SK-N-SH (cell line): ENCODE results near the gene QSOX1. TPM values are rescaled to one million over a fixed set of nuclear protein-coding genes. Genes with fewer than 3 reads are reported as not detected.

Experiments used
- CTCF ChIA-PET: fragments of 300-600, 350-600 bp; formaldehyde crosslinking; extraction: SDS; loops from one replicate; lab custom pipeline; 2021; lab: Yijun Ruan, JAX
- POLR2A ChIA-PET: fragments of 350-600 bp; sonication (Branson Sonifier 250); formaldehyde crosslinking; extraction: SDS; loops from one replicate; lab custom pipeline; 2020; ENCODE audit warnings: antibody characterized with exemption, inconsistent platforms; lab: Yijun Ruan, JAX
- DNase-seq: peaks from one replicate; pipeline ENCODE4 v3.0.0; 2012
- H2AFZ ChIP-seq: fragments of 200-600 bp; sonication (generic); 2 replicates; pipeline ENCODE4 v1.8.1; 2016; ENCODE audit warnings: antibody characterized with exemption, mild to moderate bottlenecking, low read depth
- H3F3A ChIP-seq: fragments of 200-600 bp; sonication (generic); replicated peaks from 2 replicates; pipeline ENCODE3; 2016; ENCODE audit warnings: antibody characterized with exemption, mild to moderate bottlenecking; ENCODE audit not compliant: insufficient read depth
- H3K27ac ChIP-seq, 2 experiments: fragments of 200-500 bp in 1 of 2; fragments of 200-600 bp in 1 of 2; sonication (Bioruptor generic) in 1 of 2; sonication (generic), shearing (Covaris generic) in 1 of 2; 2 replicates each; pipeline versions ENCODE4 v1.5.1 to v1.6.1; 2014 to 2016; ENCODE audit warnings: low read depth in 2 of 2, inconsistent platforms in 1 of 2, low read length in 1 of 2, mild to moderate bottlenecking in 1 of 2, mixed read lengths in 1 of 2
- H3K27me3 ChIP-seq: fragments of 200-600 bp; sonication (generic), shearing (Covaris generic); 2 replicates; pipeline ENCODE4 v1.6.1; 2016; ENCODE audit warnings: mixed run types; ENCODE audit not compliant: insufficient read depth
- H3K36me3 ChIP-seq, 2 experiments: fragments of 200-500 bp in 1 of 2; fragments of 200-600 bp in 1 of 2; sonication (Bioruptor generic) in 1 of 2; sonication (generic) in 1 of 2; replicated peaks in 1 of 2; 2 replicates each; pipeline versions ENCODE3 to v1.5.1; 2014 to 2016; ENCODE audit warnings: low read length in 1 of 2, mild to moderate bottlenecking in 1 of 2; ENCODE audit not compliant: insufficient read depth in 2 of 2, control insufficient read depth in 1 of 2
- H3K4me1 ChIP-seq, 2 experiments: fragments of 200-500 bp in 1 of 2; fragments of 200-600 bp in 1 of 2; sonication (Bioruptor generic) in 1 of 2; sonication (generic), shearing (Covaris generic) in 1 of 2; 2 replicates each; pipeline versions ENCODE4 v1.5.1 to v1.6.1; 2014 to 2016; ENCODE audit warnings: low read depth in 1 of 2, low read length in 1 of 2, mixed run types in 1 of 2; ENCODE audit not compliant: insufficient read depth in 2 of 2, control insufficient read depth in 1 of 2
- H3K4me2 ChIP-seq: fragments of 200-600 bp; sonication (generic), shearing (Covaris generic); 2 replicates; pipeline ENCODE4 v1.6.1; 2017; ENCODE audit warnings: mixed run types
- H3K4me3 ChIP-seq, 2 experiments: fragments of 200-500 bp in 1 of 2; fragments of 200-600 bp in 1 of 2; sonication (Bioruptor generic) in 1 of 2; sonication (generic), shearing (Covaris generic) in 1 of 2; 2 replicates each; pipeline versions ENCODE4 v1.5.1 to v1.8.1; 2014 to 2016; ENCODE audit warnings: low read depth in 2 of 2, inconsistent platforms in 1 of 2, low read length in 1 of 2, mild to moderate bottlenecking in 1 of 2, mixed read lengths in 1 of 2, moderate library complexity in 1 of 2
- H3K79me2 ChIP-seq: fragments of 200-600 bp; sonication (generic); 2 replicates; pipeline ENCODE4 v1.8.1; 2017; ENCODE audit warnings: mild to moderate bottlenecking; ENCODE audit not compliant: insufficient read depth
- H3K9ac ChIP-seq: fragments of 200-600 bp; sonication (generic); 2 replicates; pipeline ENCODE4 v1.6.1; 2017; ENCODE audit warnings: mixed run types
- H3K9me2 ChIP-seq: fragments of 200-600 bp; sonication (generic); 2 replicates; pipeline ENCODE4 v1.6.1; 2017; ENCODE audit warnings: mixed run types
- H3K9me3 ChIP-seq: fragments of 200-600 bp; sonication (generic); 2 replicates; pipeline ENCODE4 v1.6.1; 2017; ENCODE audit warnings: mixed run types, mild to moderate bottlenecking, moderate library complexity
- H4K20me1 ChIP-seq: fragments of 200-600 bp; sonication (generic); 2 replicates; pipeline ENCODE4 v1.6.1; 2017; ENCODE audit warnings: mild to moderate bottlenecking, mixed run types; ENCODE audit not compliant: insufficient read depth
- ELF1 ChIP-seq: IDR thresholded peaks from 2 replicates; pipeline ENCODE4 v1.4.0; 2012
- EZH2phosphoT487 ChIP-seq: fragments of 200-600 bp; sonication (generic); IDR thresholded peaks from 2 replicates; pipeline ENCODE4 v1.6.1; 2017; ENCODE audit warnings: low read depth, mixed run types, mild to moderate bottlenecking, antibody characterized with exemption, moderate library complexity, borderline replicate concordance
- FOXJ3 ChIP-seq: sonication (generic); formaldehyde crosslinking; IDR thresholded peaks from 2 replicates; pipeline ENCODE4 v1.5.1; 2020; ENCODE audit warnings: mild to moderate bottlenecking, missing genetic modification reagents
- GABPA ChIP-seq: IDR thresholded peaks from 2 replicates; pipeline ENCODE4 v1.4.0; 2012; ENCODE audit warnings: low read depth, mild to moderate bottlenecking
- JUND ChIP-seq: IDR thresholded peaks from 2 replicates; pipeline ENCODE4 v1.4.0; 2012
- MEF2A ChIP-seq: IDR thresholded peaks from 2 replicates; pipeline ENCODE4 v1.4.0; 2012; ENCODE audit warnings: low read depth, borderline replicate concordance
- MXI1 ChIP-seq: IDR thresholded peaks from 2 replicates; pipeline ENCODE4 v1.6.1; 2012; ENCODE audit warnings: mild to moderate bottlenecking, low read depth, low read length, improper control_type of control experiment
- NRF1 ChIP-seq: IDR thresholded peaks from 2 replicates; pipeline ENCODE4 v1.6.1; 2012; ENCODE audit warnings: low read depth, mild to moderate bottlenecking, low read length
- POLR2AphosphoS5 ChIP-seq: IDR thresholded peaks from 2 replicates; pipeline ENCODE4 v1.6.1; 2012; ENCODE audit warnings: low read depth, low read length
- RAD21 ChIP-seq: IDR thresholded peaks from 2 replicates; pipeline ENCODE4 v1.6.1; 2012; ENCODE audit warnings: mild to moderate bottlenecking, low read length
- RCOR1 ChIP-seq: fragments of 150-350 bp; IDR thresholded peaks from 2 replicates; pipeline ENCODE4 v1.6.1; 2017; ENCODE audit warnings: antibody characterized with exemption, low read length
- RFX5 ChIP-seq: IDR thresholded peaks from 2 replicates; pipeline ENCODE4 v1.6.1; 2012; ENCODE audit warnings: mild to moderate bottlenecking, improper control_type of control experiment, low read length
- RXRA ChIP-seq: IDR thresholded peaks from 2 replicates; pipeline ENCODE4 v1.4.0; 2012; ENCODE audit warnings: low read depth, mild to moderate bottlenecking, borderline replicate concordance
- SIN3A ChIP-seq: IDR thresholded peaks from 2 replicates; pipeline ENCODE4 v1.6.1; 2012; ENCODE audit warnings: low read depth, mild to moderate bottlenecking, low read length, moderate library complexity, borderline replicate concordance
- TCF12 ChIP-seq: IDR thresholded peaks from 2 replicates; pipeline ENCODE4 v1.4.0; 2012
- TEAD4 ChIP-seq: IDR thresholded peaks from 2 replicates; pipeline ENCODE4 v1.4.0; 2012; ENCODE audit warnings: mild to moderate bottlenecking, borderline replicate concordance; ENCODE audit not compliant: insufficient read depth
- YY1 ChIP-seq: IDR thresholded peaks from 2 replicates; pipeline ENCODE4 v1.4.0; 2012; ENCODE audit warnings: low read depth, mild to moderate bottlenecking
- WGBS: methylation state at CpG from one replicate; pipeline ENCODE4 v1.1.6; 2017; ENCODE audit warnings: low lambda C conversion rate; 5-methylcytosine and 5-hydroxymethylcytosine counted together
- polyA plus RNA-seq, 3 experiments: library from polyadenylated mRNA; depleted of rRNA; stranded (reverse); fragments of >200 nt; gene quantifications; 2 replicates each; pipeline ENCODE4 v1.2.3, GENCODE V29; 2012
- TF ChIP-seq, protein P1 (sequence below): IDR thresholded peaks from 2 replicates; pipeline ENCODE4 v1.4.0; 2012; ENCODE audit warnings: low read depth, borderline replicate concordance
- TF ChIP-seq, protein P2 (sequence below): IDR thresholded peaks from 2 replicates; pipeline ENCODE4 v1.4.0; 2012; ENCODE audit warnings: low read depth, borderline replicate concordance
- TF ChIP-seq, protein P3 (sequence below): fragments of 200-600 bp; sonication (generic); IDR thresholded peaks from 2 replicates; pipeline ENCODE4 v1.6.1; 2017; ENCODE audit warnings: antibody characterized with exemption, mild to moderate bottlenecking, moderate library complexity

QSOX1 gene
- polyA plus RNA-seq, 1 of the 3 experiments (the other 2 are of a cell fraction) = 359 TPM

DNA sequence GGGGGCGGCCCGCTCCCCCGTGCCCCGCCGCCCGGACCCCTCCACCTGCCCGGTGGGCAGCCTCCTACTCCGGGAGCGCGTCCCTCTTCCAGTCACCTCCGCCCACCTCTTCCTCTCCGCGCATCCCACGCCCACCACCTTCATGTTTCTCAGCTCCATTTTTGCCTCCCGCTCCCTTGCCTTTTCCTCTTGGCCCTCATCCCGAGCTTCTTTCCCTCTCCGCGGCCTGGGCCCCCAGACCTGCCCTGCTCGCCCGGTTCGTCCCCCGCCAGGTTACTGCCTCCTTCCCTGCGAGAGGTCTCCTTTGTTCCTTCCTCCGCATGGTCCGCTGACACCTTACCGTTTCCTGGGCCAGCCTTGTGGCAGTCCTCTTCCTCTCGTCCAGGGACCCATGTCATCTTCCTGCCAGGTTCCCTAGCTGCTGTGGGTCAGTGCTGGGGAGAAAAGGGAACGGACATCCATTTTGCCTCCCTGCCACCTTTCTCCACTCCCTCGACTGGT is 563 bp downstream of the QSOX1 start (continued):
- no peak for TF ChIP-seq NRF1
- no peak for TF ChIP-seq YY1
- TF ChIP-seq EZH2phosphoT487 = no peak

DNA sequence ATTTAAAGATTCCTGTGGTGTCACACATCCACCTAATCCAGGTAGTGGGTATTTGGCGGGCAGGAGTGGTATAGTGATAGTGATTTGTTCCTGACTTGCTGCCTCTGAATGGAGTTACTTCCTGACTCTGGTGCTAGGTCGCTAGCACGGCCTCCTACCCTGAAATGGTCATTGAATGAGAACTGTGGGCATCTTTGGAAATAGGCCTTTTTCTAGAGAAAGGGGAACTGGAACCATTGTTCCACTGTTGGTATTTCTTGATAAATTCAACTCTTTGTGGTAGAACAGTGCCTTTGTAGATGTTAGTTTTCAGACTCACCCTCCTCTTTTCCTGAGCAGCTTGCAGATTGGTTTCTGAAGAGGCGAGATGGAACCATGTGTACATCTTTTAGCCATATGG is 1.5 kb downstream of the QSOX1 start:
- 97% methylated on average over 4 of the region's 4 CpGs for WGBS
- Histone ChIP-seq H3K79me2 (peaks cover 65% of the 10 kb centered on the region), H3F3A (peaks cover 26% of the 10 kb centered on the region), H3K4me2 (peak overlapping the region; percentile 89), H4K20me1 (peaks cover 24% of the 10 kb centered on the region; the same call in 1 of the 2 replicates), H3K4me3 (peak overlapping the region; percentile 49 to 82; a peak in 3 of 4 replicates), H3K4me1 (peaks cover 18 to 24% of the 10 kb centered on the region in 2 experiments), H3K36me3 (peaks cover 0 to under 1% of the 10 kb centered on the region in 2 experiments), H3K27me3 (no peaks in the 10 kb centered on the region), H3K9me2 (no peaks in the 10 kb centered on the region), H2AFZ (no peak overlapping the region), H3K9me3 (no peaks in the 10 kb centered on the region), H3K9ac (peak overlapping the region; percentile 79; the same call in 1 of the 2 replicates), H3K27ac (peak overlapping the region in 1 of 2 experiments; percentile 72; a peak in 2 of 4 replicates)
- TF ChIP-seq YY1 (no peak), RAD21 (no peak), RFX5 (no peak), GABPA (no peak), MEF2A (no peak), JUND (no peak), RXRA (no peak), EZH2phosphoT487 (no peak), RCOR1 (no peak), ELF1 (no peak), POLR2AphosphoS5 (no peak), TEAD4 (no peak), SIN3A (no peak), FOXJ3 (CRISPR knock-in tag) (no peak), TCF12 (no peak), MXI1 (no peak)
- TF ChIP-seq, protein P1, sequence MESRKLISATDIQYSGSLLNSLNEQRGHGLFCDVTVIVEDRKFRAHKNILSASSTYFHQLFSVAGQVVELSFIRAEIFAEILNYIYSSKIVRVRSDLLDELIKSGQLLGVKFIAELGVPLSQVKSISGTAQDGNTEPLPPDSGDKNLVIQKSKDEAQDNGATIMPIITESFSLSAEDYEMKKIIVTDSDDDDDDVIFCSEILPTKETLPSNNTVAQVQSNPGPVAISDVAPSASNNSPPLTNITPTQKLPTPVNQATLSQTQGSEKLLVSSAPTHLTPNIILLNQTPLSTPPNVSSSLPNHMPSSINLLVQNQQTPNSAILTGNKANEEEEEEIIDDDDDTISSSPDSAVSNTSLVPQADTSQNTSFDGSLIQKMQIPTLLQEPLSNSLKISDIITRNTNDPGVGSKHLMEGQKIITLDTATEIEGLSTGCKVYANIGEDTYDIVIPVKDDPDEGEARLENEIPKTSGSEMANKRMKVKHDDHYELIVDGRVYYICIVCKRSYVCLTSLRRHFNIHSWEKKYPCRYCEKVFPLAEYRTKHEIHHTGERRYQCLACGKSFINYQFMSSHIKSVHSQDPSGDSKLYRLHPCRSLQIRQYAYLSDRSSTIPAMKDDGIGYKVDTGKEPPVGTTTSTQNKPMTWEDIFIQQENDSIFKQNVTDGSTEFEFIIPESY = no peak
- TF ChIP-seq, protein P2, sequence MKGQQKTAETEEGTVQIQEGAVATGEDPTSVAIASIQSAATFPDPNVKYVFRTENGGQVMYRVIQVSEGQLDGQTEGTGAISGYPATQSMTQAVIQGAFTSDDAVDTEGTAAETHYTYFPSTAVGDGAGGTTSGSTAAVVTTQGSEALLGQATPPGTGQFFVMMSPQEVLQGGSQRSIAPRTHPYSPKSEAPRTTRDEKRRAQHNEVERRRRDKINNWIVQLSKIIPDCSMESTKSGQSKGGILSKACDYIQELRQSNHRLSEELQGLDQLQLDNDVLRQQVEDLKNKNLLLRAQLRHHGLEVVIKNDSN = no peak
- TF ChIP-seq, protein P3, sequence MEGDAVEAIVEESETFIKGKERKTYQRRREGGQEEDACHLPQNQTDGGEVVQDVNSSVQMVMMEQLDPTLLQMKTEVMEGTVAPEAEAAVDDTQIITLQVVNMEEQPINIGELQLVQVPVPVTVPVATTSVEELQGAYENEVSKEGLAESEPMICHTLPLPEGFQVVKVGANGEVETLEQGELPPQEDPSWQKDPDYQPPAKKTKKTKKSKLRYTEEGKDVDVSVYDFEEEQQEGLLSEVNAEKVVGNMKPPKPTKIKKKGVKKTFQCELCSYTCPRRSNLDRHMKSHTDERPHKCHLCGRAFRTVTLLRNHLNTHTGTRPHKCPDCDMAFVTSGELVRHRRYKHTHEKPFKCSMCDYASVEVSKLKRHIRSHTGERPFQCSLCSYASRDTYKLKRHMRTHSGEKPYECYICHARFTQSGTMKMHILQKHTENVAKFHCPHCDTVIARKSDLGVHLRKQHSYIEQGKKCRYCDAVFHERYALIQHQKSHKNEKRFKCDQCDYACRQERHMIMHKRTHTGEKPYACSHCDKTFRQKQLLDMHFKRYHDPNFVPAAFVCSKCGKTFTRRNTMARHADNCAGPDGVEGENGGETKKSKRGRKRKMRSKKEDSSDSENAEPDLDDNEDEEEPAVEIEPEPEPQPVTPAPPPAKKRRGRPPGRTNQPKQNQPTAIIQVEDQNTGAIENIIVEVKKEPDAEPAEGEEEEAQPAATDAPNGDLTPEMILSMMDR = no peak
- no peak for DNase-seq
- ChIA-PET POLR2A (no interaction called here), CTCF (interaction anchor here (1.4 to 1.6 kb wide), 3 partner anchors 10 to 31 kb away, joined by 3 to 8 read pairs (median 5); no protein-coding TSS in a partner anchor)
